Muscle of leg (tissue), 11 donors: ENCODE results near the gene CORO2A. TPM values are rescaled to one million over a fixed set of nuclear protein-coding genes. Genes with fewer than 3 reads are reported as not detected.

Experiments
- DNase-seq: peaks from one replicate; pipeline ENCODE4 v3.0.0; 2013
- H3K27ac ChIP-seq: one replicate; pipeline ENCODE4 v1.5.1; 2013; ENCODE audit warnings: mild to moderate bottlenecking, low read length, control low read depth
- H3K27me3 ChIP-seq: one replicate; pipeline ENCODE4 v1.6.1; 2013; ENCODE audit warnings: low read length; ENCODE audit not compliant: control insufficient read depth, insufficient read depth
- H3K36me3 ChIP-seq: one replicate; pipeline ENCODE4 v1.6.1; 2013; ENCODE audit warnings: low read length; ENCODE audit not compliant: control insufficient read depth, insufficient read depth
- H3K4me1 ChIP-seq: one replicate; pipeline ENCODE4 v1.6.1; 2013; ENCODE audit warnings: low read length; ENCODE audit not compliant: control insufficient read depth, insufficient read depth
- H3K4me3 ChIP-seq: one replicate; pipeline ENCODE4 v1.5.1; 2013; ENCODE audit warnings: low read length, control low read depth
- H3K9me3 ChIP-seq: replicated peaks from 2 replicates; pipeline ENCODE4 v1.6.1; 2013; ENCODE audit warnings: low read depth, low read length; ENCODE audit not compliant: control insufficient read depth
- WGBS: methylation state at CpG from one replicate; pipeline ENCODE4 v1.1.5; 2013; ENCODE audit warnings: missing lambda C conversion rate; ENCODE audit not compliant: insufficient coverage; 5-methylcytosine and 5-hydroxymethylcytosine counted together
- polyA plus RNA-seq, 8 donors: library from polyadenylated mRNA; unstranded; fragments of 120-200 nt; gene quantifications; one replicate each; pipeline versions ENCODE4 v1.2.1 to v1.2.3, GENCODE V29; 2013; ENCODE audit warnings: inconsistent platforms in 1 of 8, low replicate concordance in 1 of 8; ENCODE audit not compliant: insufficient read length in 8 of 8, insufficient read depth in 1 of 8
- total RNA-seq: library from RNA; stranded (reverse); fragments of 120-200 nt; gene quantifications from one replicate; pipeline ENCODE4 v1.2.4, GENCODE V29; 2013

Gene CORO2A
- total and polyA plus RNA-seq, 9 donors = 0.13 to 1.9 (median 0.36) TPM

DNA sequence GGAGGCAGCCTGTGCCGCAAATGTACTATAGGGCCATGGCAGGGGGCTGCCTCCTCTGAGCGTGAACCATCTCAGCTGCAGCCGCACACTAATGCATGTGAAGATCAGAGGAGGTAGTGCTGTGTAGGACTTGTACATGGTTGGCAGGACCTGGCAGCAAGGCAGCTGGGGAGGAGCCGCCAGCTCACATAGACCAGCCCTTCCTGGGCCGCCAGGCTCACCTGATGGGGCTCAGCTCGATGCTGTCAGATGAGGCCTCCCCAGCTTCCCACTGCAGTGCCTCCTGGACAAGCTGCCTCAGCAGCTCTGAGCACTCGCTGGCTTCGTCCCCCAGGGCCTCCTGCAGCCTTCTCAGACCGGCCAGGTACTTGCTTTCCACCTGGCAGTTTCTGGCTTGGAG is 18.0 kb upstream of the CORO2A start:
- no peak overlapping the region for H3K27ac ChIP-seq
- DNase-seq = no peak
- no peaks in the 10 kb centered on the region for H3K27me3 ChIP-seq
- H3K36me3 ChIP-seq = no peaks in the 10 kb centered on the region
- no peak overlapping the region for H3K4me3 ChIP-seq
- 81% methylated on average over 9 of the region's 9 CpGs for WGBS
- H3K9me3 ChIP-seq = no peaks in the 10 kb centered on the region
- H3K4me1 ChIP-seq = no peaks in the 10 kb centered on the region

- WGBS = 77% methylated on average over 3 of the region's 3 CpGs
- no peaks in the 10 kb centered on the region for H3K9me3 ChIP-seq
- no peak overlapping the region for H3K4me3 ChIP-seq
- no peaks in the 10 kb centered on the region for H3K4me1 ChIP-seq
- peaks cover 4% of the 10 kb centered on the region for H3K27me3 ChIP-seq
- no peak overlapping the region for H3K27ac ChIP-seq
- no peak for DNase-seq
- no peaks in the 10 kb centered on the region for H3K36me3 ChIP-seq
Observed at GRCh38 chr9:98209530-98209929, 17.1 kb upstream of the CORO2A start.

DNA sequence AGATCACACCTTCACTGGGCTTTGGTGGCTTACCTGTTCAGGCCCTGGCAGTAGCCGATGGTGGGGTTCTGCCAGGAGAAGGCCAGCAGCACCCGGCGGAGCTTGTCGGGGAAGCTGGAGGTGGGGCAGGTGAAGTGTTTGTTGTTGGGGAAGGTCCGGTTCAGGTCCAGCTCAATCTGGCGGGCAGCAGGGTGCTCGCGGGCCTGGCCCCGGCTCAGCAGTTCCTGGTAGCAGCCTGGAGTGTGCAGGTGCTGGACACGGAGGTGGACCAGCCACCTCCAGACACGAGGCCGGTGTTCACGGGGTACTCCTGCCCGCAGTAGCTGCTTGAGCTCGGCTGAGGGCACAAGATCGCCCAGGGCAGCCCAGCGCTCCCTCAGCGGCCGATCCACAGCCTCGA is 16.2 kb upstream of the CORO2A start:
- no peak for DNase-seq
- 93% methylated on average over 19 of the region's 20 CpGs for WGBS
- no peak overlapping the region for H3K27ac ChIP-seq
- H3K4me3 ChIP-seq = no peak overlapping the region
- no peaks in the 10 kb centered on the region for H3K36me3 ChIP-seq
- H3K9me3 ChIP-seq = no peaks in the 10 kb centered on the region
- H3K27me3 ChIP-seq = peaks cover 4% of the 10 kb centered on the region
- H3K4me1 ChIP-seq = no peaks in the 10 kb centered on the region

DNA sequence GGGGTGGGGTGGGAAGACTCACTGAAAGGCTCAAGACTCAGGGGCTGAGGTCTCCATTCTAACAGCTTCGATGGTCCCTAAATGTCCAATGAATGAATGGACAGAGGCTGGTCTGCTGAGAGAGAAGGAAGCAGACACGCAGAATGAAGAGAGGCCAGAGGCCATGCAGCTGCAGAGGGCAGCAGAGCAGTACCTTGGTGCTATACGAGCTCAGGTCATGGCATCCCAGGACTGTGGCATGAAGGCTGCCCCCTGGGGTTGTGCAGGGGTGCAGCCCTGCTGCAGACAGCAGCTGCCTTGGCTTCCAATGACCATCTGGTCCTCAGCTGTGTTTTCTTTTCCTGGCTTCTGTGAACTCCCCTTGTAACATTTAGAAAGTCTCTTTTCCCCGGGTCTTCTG is 15.2 kb upstream of the CORO2A start:
- Histone ChIP-seq H3K27ac (no peak overlapping the region), H3K36me3 (no peaks in the 10 kb centered on the region), H3K4me1 (no peaks in the 10 kb centered on the region), H3K9me3 (no peaks in the 10 kb centered on the region), H3K4me3 (no peak overlapping the region), H3K27me3 (peaks cover 4% of the 10 kb centered on the region)
- no peak for DNase-seq
- 64% methylated on average over 4 of the region's 4 CpGs for WGBS

- no CpG with 5 or more reads among the region's 2 CpGs for WGBS
- Histone ChIP-seq H3K9me3 (no peaks in the 10 kb centered on the region), H3K27me3 (peaks cover 4% of the 10 kb centered on the region), H3K36me3 (no peaks in the 10 kb centered on the region), H3K4me1 (no peaks in the 10 kb centered on the region), H3K4me3 (no peak overlapping the region), H3K27ac (no peak overlapping the region)
- DNase-seq = no peak
Observed at GRCh38 chr9:98206754-98207153, 14.3 kb upstream of the CORO2A start.

GRCh38 chr9:98204692-98205091 is 12.3 kb upstream of the CORO2A start:
- 10% methylated on average over 3 of the region's 4 CpGs for WGBS
- Histone ChIP-seq H3K27me3 (peaks cover 4% of the 10 kb centered on the region), H3K9me3 (no peaks in the 10 kb centered on the region), H3K4me1 (no peaks in the 10 kb centered on the region), H3K27ac (no peak overlapping the region), H3K36me3 (no peaks in the 10 kb centered on the region), H3K4me3 (no peak overlapping the region)
- DNase-seq = no peak

DNA sequence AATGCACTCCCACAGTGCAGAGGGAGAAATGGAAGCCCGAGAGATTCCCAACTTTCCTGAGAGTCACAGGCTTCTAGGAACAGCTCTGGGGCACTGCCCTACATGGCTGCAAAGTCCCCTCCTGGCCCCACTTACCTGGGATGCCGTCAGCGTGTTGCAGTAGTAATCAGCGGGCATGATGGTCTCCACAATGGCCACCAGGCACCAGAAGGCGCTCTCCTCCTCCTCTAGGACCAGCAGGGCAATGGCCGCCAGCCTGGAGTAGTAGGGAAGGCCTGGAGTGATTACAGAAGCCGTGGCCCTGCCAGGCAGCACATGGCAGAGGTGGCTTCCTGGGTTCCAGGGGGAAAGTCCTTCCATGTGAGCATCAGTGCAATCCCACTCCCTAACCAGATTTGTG is 10.7 kb upstream of the CORO2A start:
- DNase-seq = no peak
- no peak overlapping the region for H3K27ac ChIP-seq
- H3K4me3 ChIP-seq = no peak overlapping the region
- no peaks in the 10 kb centered on the region for H3K36me3 ChIP-seq
- H3K4me1 ChIP-seq = no peaks in the 10 kb centered on the region
- H3K9me3 ChIP-seq = no peaks in the 10 kb centered on the region
- H3K27me3 ChIP-seq = peaks cover 4% of the 10 kb centered on the region
- whole genome bisulfite sequencing = 53% methylated on average over 3 of the region's 7 CpGs

DNA sequence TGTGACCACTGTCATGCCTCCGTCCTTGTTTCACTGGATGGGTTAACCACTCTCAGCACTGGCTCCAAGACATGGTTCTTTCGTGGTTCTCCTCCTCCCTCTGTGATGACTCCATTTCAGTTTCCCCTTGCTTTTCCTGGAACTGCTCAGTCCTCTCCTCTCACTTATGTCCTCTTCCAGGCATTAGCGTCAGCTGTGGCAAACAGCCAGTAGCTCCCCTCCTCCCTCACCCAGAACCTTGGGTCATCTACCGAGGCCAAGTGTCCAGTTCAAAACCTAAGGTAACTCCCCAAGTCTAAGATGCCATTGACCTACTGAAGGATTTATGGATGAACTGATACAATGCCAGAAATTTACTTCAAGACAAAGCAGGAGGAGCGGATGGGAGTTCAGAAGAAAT is 9.8 kb upstream of the CORO2A start:
- WGBS = 62% methylated on average over 3 of the region's 5 CpGs
- no peaks in the 10 kb centered on the region for H3K36me3 ChIP-seq

GRCh38 chr9:98201749-98202148 is 9.3 kb upstream of the CORO2A start:
- WGBS = 79% methylated on average over 6 of the region's 7 CpGs
- H3K27me3 ChIP-seq = peaks cover 4% of the 10 kb centered on the region
- no peak overlapping the region for H3K4me3 ChIP-seq
- H3K4me1 ChIP-seq = no peaks in the 10 kb centered on the region
- H3K36me3 ChIP-seq = no peaks in the 10 kb centered on the region
- DNase-seq = no peak
- H3K27ac ChIP-seq = no peak overlapping the region
- H3K9me3 ChIP-seq = no peaks in the 10 kb centered on the region

More for the DNA sequence above, 9.8 kb upstream of the CORO2A start:
- Histone ChIP-seq H3K4me1 (no peaks in the 10 kb centered on the region), H3K9me3 (no peaks in the 10 kb centered on the region), H3K27ac (no peak overlapping the region), H3K27me3 (peaks cover 4% of the 10 kb centered on the region), H3K4me3 (no peak overlapping the region)
- no peak for DNase-seq

DNA sequence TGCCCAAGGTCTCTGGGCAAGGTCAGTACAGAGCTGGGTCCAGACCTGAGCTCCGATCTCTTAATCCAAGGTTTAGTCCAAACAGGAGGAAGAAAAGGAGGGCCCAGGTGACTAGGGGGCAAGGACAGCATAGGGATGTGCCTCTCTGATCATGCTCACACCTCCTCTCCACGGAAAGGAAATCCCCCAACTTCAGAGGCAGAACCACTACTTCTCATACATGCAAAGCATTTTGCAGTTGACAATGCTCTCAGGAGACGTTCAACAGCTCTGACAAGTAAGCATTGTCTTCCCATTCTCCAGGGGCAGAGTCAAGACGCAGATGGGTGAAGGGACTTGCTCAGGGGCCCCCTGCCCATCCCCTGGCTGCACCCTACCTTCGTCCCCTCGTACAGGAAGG is 8.7 kb upstream of the CORO2A start:
- Histone ChIP-seq H3K36me3 (no peaks in the 10 kb centered on the region), H3K4me1 (no peaks in the 10 kb centered on the region), H3K4me3 (no peak overlapping the region), H3K27me3 (peaks cover 4% of the 10 kb centered on the region), H3K27ac (no peak overlapping the region), H3K9me3 (no peaks in the 10 kb centered on the region)
- 75% methylated on average over 4 of the region's 6 CpGs for WGBS
- no peak for DNase-seq

DNA sequence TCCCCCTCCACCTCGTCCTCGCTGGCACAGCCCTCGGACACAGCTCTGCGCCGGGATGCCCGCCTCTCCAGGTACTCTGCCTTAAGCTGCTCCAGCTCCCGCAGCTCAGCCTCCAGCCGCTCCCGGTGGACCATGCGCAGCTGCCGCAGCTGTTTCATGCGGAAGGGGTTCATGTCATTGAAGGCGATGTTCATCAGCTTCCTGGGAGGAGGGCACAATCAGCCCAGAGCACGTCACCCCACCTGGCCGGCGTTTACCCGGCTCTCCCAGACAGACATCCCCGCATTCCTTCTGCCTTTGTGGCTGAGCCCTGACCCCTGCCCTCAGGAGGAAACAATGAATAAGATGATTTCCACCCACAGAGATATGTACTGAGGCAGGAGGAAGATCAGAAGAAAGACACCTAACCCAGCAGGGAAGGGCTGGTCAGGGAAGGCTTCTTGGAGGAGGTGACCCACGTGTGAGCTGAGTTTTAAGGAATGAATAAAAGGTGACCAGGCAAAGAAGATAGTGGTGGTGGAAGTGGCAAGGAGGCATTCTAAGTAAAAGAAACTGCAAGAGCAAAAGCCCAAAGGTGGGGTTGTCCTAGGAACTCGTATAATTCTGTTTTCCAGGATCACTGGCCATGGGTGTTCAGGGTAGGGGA is 7.1 kb upstream of the CORO2A start:
- 62% methylated on average over 19 of the region's 20 CpGs for WGBS
- Histone ChIP-seq H3K27ac (no peak overlapping the region), H3K36me3 (no peaks in the 10 kb centered on the region), H3K27me3 (no peaks in the 10 kb centered on the region), H3K4me1 (no peaks in the 10 kb centered on the region), H3K4me3 (no peak overlapping the region), H3K9me3 (no peaks in the 10 kb centered on the region)
- DNase-seq = no peak
